Right atrium auricular region (tissue), 2 donors: ENCODE data around the gene VMAC. TPM values are rescaled to one million over a fixed set of nuclear protein-coding genes. Genes with fewer than 3 reads are reported as not detected.
A peak's percentile ranks its signal among the peaks of the same experiment; 100 is the strongest.

ENCODE experiments used
- DNase-seq: peaks from one replicate; pipeline ENCODE4 v3.0.0-alpha.2; 2019; ENCODE audit warnings: low spot score
- H3K27ac ChIP-seq, 2 donors: fragments of 200-600 bp; sonication (generic); 1 replicate in 1 of 2; 2 replicates in 1 of 2; pipeline ENCODE4 v1.5.1; 2016 to 2019
- H3K27me3 ChIP-seq, 2 donors: fragments of 200-600 bp; sonication (generic); one replicate each; pipeline versions ENCODE4 v1.5.1 to v1.6.0; 2017 to 2019
- H3K36me3 ChIP-seq: fragments of 200-600 bp; sonication (generic); one replicate; pipeline ENCODE4 v1.5.1; 2016
- H3K4me1 ChIP-seq, 2 donors: fragments of 200-600 bp; sonication (generic); one replicate each; pipeline versions ENCODE4 v1.5.1 to v1.6.0; 2017 to 2019
- H3K4me3 ChIP-seq, 2 donors: fragments of 200-600 bp; sonication (generic); 1 replicate in 1 of 2; 2 replicates in 1 of 2; pipeline ENCODE4 v1.5.1; 2017 to 2019; ENCODE audit warnings: mild to moderate bottlenecking in 1 of 2, moderate library complexity in 1 of 2
- H3K9me3 ChIP-seq, 2 donors: fragments of 200-600 bp; sonication (generic); one replicate each; pipeline ENCODE4 v1.5.1; 2019
- CTCF ChIP-seq, 2 donors: fragments of 200-600 bp; sonication (generic); IDR thresholded peaks; one replicate each; pipeline ENCODE4 v1.5.1; 2019; ENCODE audit warnings: antibody characterized with exemption in 2 of 2
- total RNA-seq, 2 donors: library from RNA; depleted of rRNA; stranded (reverse); fragments of >200 nt; gene quantifications; one replicate each; pipeline ENCODE4 v1.1.0, GENCODE V29; 2016

VMAC gene
- total RNA-seq, 2 donors from 2014 or later = 2.6 to 4.1 TPM

- H3K27me3 ChIP-seq = no peaks in the 10 kb centered on the region
- H3K4me1 ChIP-seq = peaks cover 0 to 11% of the 10 kb centered on the region in 2 donors
- DNase-seq = no peak
- no peak overlapping the region for H3K4me3 ChIP-seq
- no peaks in the 10 kb centered on the region for H3K36me3 ChIP-seq
- H3K9me3 ChIP-seq = no peaks in the 10 kb centered on the region
- no peak overlapping the region for H3K27ac ChIP-seq
- no peak for TF ChIP-seq CTCF (IDR thresholded peaks at IDR 0.05)
Observed at GRCh38 chr19:5877427-5877826, 27.2 kb upstream of the VMAC start.

GRCh38 chr19:5877882-5878281 is 26.8 kb upstream of the VMAC start:
- Histone ChIP-seq H3K27ac (no peak overlapping the region), H3K4me1 (peaks cover 0 to 11% of the 10 kb centered on the region in 2 donors)

GRCh38 chr19:5880196-5880595 is 24.5 kb upstream of the VMAC start:
- Histone ChIP-seq H3K36me3 (no peaks in the 10 kb centered on the region), H3K27ac (peak overlapping the region; percentile 50 to 84)

More at GRCh38 chr19:5877882-5878281, 26.8 kb upstream of the VMAC start:
- no peak overlapping the region for H3K4me3 ChIP-seq
- TF ChIP-seq CTCF (IDR thresholded peaks at IDR 0.05) = no peak
- H3K9me3 ChIP-seq = no peaks in the 10 kb centered on the region
- no peaks in the 10 kb centered on the region for H3K36me3 ChIP-seq
- no peak for DNase-seq
- no peaks in the 10 kb centered on the region for H3K27me3 ChIP-seq

GRCh38 chr19:5880604-5881078 is 24.0 kb upstream of the VMAC start:
- H3K27ac ChIP-seq = peak overlapping the region; percentile 50 to 84
- no peak for DNase-seq
- H3K4me1 ChIP-seq = peaks cover 0 to 11% of the 10 kb centered on the region in 2 donors

More at GRCh38 chr19:5880196-5880595, 24.5 kb upstream of the VMAC start:
- Histone ChIP-seq H3K27me3 (no peaks in the 10 kb centered on the region), H3K9me3 (no peaks in the 10 kb centered on the region), H3K4me1 (peaks cover 0 to 11% of the 10 kb centered on the region in 2 donors), H3K4me3 (no peak overlapping the region)
- TF ChIP-seq CTCF (IDR thresholded peaks at IDR 0.05) = no peak
- no peak for DNase-seq

GRCh38 chr19:5881543-5882299 is 23.0 kb upstream of the VMAC start:
- H3K27ac ChIP-seq = peak overlapping the region; percentile 51 to 84
- H3K4me1 ChIP-seq = peaks cover 0 to 11% of the 10 kb centered on the region in 2 donors
- no peak for TF ChIP-seq CTCF (IDR thresholded peaks at IDR 0.05)
- no peaks in the 10 kb centered on the region for H3K9me3 ChIP-seq
- DNase-seq = no peak
- H3K4me3 ChIP-seq = no peak overlapping the region
- no peaks in the 10 kb centered on the region for H3K27me3 ChIP-seq
- no peaks in the 10 kb centered on the region for H3K36me3 ChIP-seq

More at GRCh38 chr19:5880604-5881078, 24.0 kb upstream of the VMAC start:
- TF ChIP-seq CTCF (IDR thresholded peaks at IDR 0.05) = no peak
- Histone ChIP-seq H3K9me3 (no peaks in the 10 kb centered on the region), H3K36me3 (no peaks in the 10 kb centered on the region), H3K4me3 (no peak overlapping the region), H3K27me3 (no peaks in the 10 kb centered on the region)
